OCI-LY7 (cell line): ENCODE measurements around the gene CCDC122. TPM values are rescaled to one million over a fixed set of nuclear protein-coding genes. Genes with fewer than 3 reads are reported as not detected.

Experiments used
- BruUV-seq: library from RNA; stranded (reverse); fragments of 400-500 nt; replicated peaks from 2 replicates; lab custom pipeline; 2021; lab: Mats Ljungman, UMichigan
- CTCF ChIA-PET: fragments of 300-600 bp; sonication (Branson Sonifier 250); formaldehyde crosslinking; loops from one replicate; lab custom pipeline; 2022; ENCODE audit warnings: antibody characterized with exemption; ENCODE audit not compliant: unreplicated experiment; lab: Charles Lee
- POLR2A ChIA-PET: fragments of 300-600 bp; sonication (Branson Sonifier 250); formaldehyde crosslinking; loops from one replicate; lab custom pipeline; 2022; ENCODE audit warnings: antibody characterized with exemption; lab: Charles Lee
- DNase-seq: peaks from one replicate; pipeline ENCODE4 v3.0.0-alpha.2; 2015; ENCODE audit warnings: low spot score
- H2AFZ ChIP-seq: fragments of 200-600 bp; sonication (generic), shearing (Covaris generic); 2 replicates; pipeline ENCODE4 v1.6.1; 2014; ENCODE audit warnings: mild to moderate bottlenecking, antibody characterized with exemption, low read length, moderate library complexity
- H3K27ac ChIP-seq: fragments of 200-600 bp; sonication (generic); 2 replicates; pipeline ENCODE4 v1.5.1; 2014; ENCODE audit warnings: mixed run types, low read depth, mild to moderate bottlenecking, moderate library complexity, low read length, inconsistent platforms; ENCODE audit not compliant: poor library complexity, severe bottlenecking
- H3K36me3 ChIP-seq: fragments of 200-600 bp; sonication (generic); 2 replicates; pipeline ENCODE4 v1.6.1; 2014; ENCODE audit warnings: mild to moderate bottlenecking, antibody characterized with exemption, low read length, moderate library complexity, mixed read lengths; ENCODE audit not compliant: insufficient read depth
- H3K4me1 ChIP-seq: fragments of 200-600 bp; sonication (generic); 2 replicates; pipeline ENCODE4 v1.5.1; 2014; ENCODE audit warnings: mild to moderate bottlenecking, low read length; ENCODE audit not compliant: insufficient read depth, poor library complexity, severe bottlenecking
- H3K4me2 ChIP-seq: fragments of 200-600 bp; sonication (generic); 2 replicates; pipeline ENCODE4 v1.6.1; 2014; ENCODE audit warnings: mild to moderate bottlenecking, low read length
- H3K4me3 ChIP-seq: fragments of 200-600 bp; sonication (generic); 2 replicates; pipeline ENCODE4 v1.5.1; 2014; ENCODE audit warnings: mild to moderate bottlenecking, low read depth, low read length; ENCODE audit not compliant: poor library complexity, severe bottlenecking
- H3K79me2 ChIP-seq: fragments of 200-600 bp; sonication (generic); 2 replicates; pipeline ENCODE4 v1.6.1; 2016; ENCODE audit warnings: low read depth, mild to moderate bottlenecking, low read length, moderate library complexity, mixed read lengths; ENCODE audit not compliant: insufficient read depth
- H3K9me2 ChIP-seq: fragments of 200-600 bp; sonication (generic); 2 replicates; pipeline ENCODE4 v1.6.1; 2016; ENCODE audit warnings: mild to moderate bottlenecking, low read length, mixed read lengths; ENCODE audit not compliant: insufficient read depth
- H3K9me3 ChIP-seq: fragments of 200-600 bp; sonication (generic); 2 replicates; pipeline ENCODE4 v1.6.1; 2014; ENCODE audit warnings: mild to moderate bottlenecking, mixed run types, low read length, mixed read lengths
- H4K20me1 ChIP-seq: fragments of 200-600 bp; sonication (generic); 2 replicates; pipeline ENCODE4 v1.6.1; 2014; ENCODE audit warnings: mild to moderate bottlenecking, antibody characterized with exemption, low read length, moderate library complexity, mixed read lengths; ENCODE audit not compliant: insufficient read depth
- CTCF ChIP-seq: fragments of 200-600 bp; sonication (generic); conservative IDR thresholded peaks from 2 replicates; pipeline ENCODE4 v1.5.1; 2014; ENCODE audit warnings: mild to moderate bottlenecking, antibody characterized with exemption, low read length, moderate library complexity, mixed read lengths
- EZH2phosphoT487 ChIP-seq: fragments of 200-600 bp; sonication (generic); IDR thresholded peaks from 2 replicates; pipeline ENCODE4 v1.6.1; 2018; ENCODE audit warnings: low read depth, borderline replicate concordance, mild to moderate bottlenecking, mixed run types, antibody characterized with exemption, low read length, moderate library complexity, mixed read lengths
- intact Hi-C: fragments of 100-400 bp; cut with micrococcal nuclease; formaldehyde crosslinking; loops from one replicate; pipeline ENCODE4 v1.10.0; 2022; ENCODE audit not compliant: unreplicated experiment
- total RNA-seq, 2 experiments: library from RNA; depleted of rRNA in 1 of 2; stranded (reverse); fragments of >200 nt in 1 of 2; shearing (Covaris generic) in 1 of 2; gene quantifications; 2 replicates each; pipeline ENCODE4 v1.2.3, GENCODE V29; 2014 to 2022

Gene CCDC122
- total RNA-seq, 2 experiments from 2014 or later: 4.6 to 21.6 TPM

- Histone ChIP-seq H3K27ac (no peak overlapping the region), H3K4me3 (peak overlapping the region; percentile 70), H3K36me3 (no peaks in the 10 kb centered on the region), H3K4me2 (peak overlapping the region; percentile 86), H4K20me1 (peaks cover 4% of the 10 kb centered on the region; the same call in 1 of the 2 replicates), H2AFZ (peak overlapping the region; percentile 62), H3K4me1 (peaks cover 12% of the 10 kb centered on the region), H3K79me2 (no peaks in the 10 kb centered on the region), H3K9me2 (no peaks in the 10 kb centered on the region; the same call in 1 of the 2 replicates), H3K9me3 (no peaks in the 10 kb centered on the region)
- CTCF ChIA-PET: no interaction called here
- intact Hi-C loops: no loop called here
- POLR2A ChIA-PET: interaction anchor here (0.6 kb wide), 1 partner anchor 11 kb away, joined by 4 read pairs; no protein-coding TSS in a partner anchor
- no TSS peak for BruUV-seq
- TF ChIP-seq CTCF: no peak
- TF ChIP-seq EZH2phosphoT487: no peak
- DNase-seq: no peak
Measured at GRCh38 chr13:43787518-43787891, 92.0 kb downstream of the CCDC122 start.

- H3K36me3 ChIP-seq: no peaks in the 10 kb centered on the region
- peak within 1 kb of the TSS; percentile 70 for H3K4me3 ChIP-seq
- POLR2A ChIA-PET: no interaction called here
- peak; percentile 55 for DNase-seq
- CTCF ChIA-PET: no interaction called here
- no peaks in the 10 kb centered on the region; the same call in 1 of the 2 replicates for H3K9me2 ChIP-seq
- no TSS peak for BruUV-seq
- H4K20me1 ChIP-seq: peaks cover 4% of the 10 kb centered on the region; the same call in 1 of the 2 replicates
- H3K4me2 ChIP-seq: peak within 1 kb of the TSS; percentile 86
- H3K27ac ChIP-seq: no peak within 1 kb of the TSS
- no peaks in the 10 kb centered on the region for H3K79me2 ChIP-seq
- intact Hi-C loops: no loop called here
- no peaks in the 10 kb centered on the region for H3K9me3 ChIP-seq
- H3K4me1 ChIP-seq: peaks cover 12% of the 10 kb centered on the region
- H2AFZ ChIP-seq: peak within 1 kb of the TSS; percentile 62
- TF ChIP-seq CTCF (peak; percentile 21; the same call in 1 of the 2 replicates), EZH2phosphoT487 (no peak)
Measured at GRCh38 chr13:43786766-43787517, 92.6 kb downstream of the CCDC122 start, which contains the start of gene ENOX1. ENOX1 (minus strand) TSS chr13:43786972.

- TF ChIP-seq CTCF (no peak), EZH2phosphoT487 (no peak)
- POLR2A ChIA-PET: no interaction called here
- intact Hi-C loops: no loop called here
- no peak for DNase-seq
- H3K4me1 ChIP-seq: peaks cover 12% of the 10 kb centered on the region
- H3K4me3 ChIP-seq: peak overlapping the region; percentile 70
- H4K20me1 ChIP-seq: peaks cover 4% of the 10 kb centered on the region; the same call in 1 of the 2 replicates
- no peaks in the 10 kb centered on the region for H3K79me2 ChIP-seq
- no peaks in the 10 kb centered on the region for H3K36me3 ChIP-seq
- no peaks in the 10 kb centered on the region for H3K9me3 ChIP-seq
- no peaks in the 10 kb centered on the region for H3K9me2 ChIP-seq
- H3K4me2 ChIP-seq: peak overlapping the region; percentile 86
- peak overlapping the region; percentile 62 for H2AFZ ChIP-seq
- BruUV-seq: no TSS peak
- CTCF ChIA-PET: no interaction called here
- no peak overlapping the region for H3K27ac ChIP-seq
Measured at GRCh38 chr13:43786472-43786765, 93.1 kb downstream of the CCDC122 start.
